ENCODE measurements around the gene CCNY.

DNA sequence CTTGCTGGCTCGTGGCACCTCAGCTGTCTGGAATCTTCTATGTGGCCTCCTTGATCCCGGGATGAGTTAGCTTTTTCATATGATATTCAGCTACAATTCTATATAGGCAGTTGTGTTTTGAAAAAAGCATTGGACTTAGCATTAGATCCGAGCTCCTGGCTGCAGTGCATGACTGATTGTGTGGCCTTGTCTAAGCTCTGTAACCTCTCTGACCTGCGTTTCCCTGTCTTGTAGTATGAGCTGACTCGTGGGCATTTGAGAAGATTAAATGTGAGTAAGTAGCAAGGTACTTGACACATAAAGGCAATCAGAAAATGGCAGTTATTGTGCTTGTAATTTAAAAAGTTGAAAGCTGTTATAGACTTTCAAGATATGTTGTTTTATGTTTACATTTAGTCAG lies 85.9 kb downstream of the CCNY start:
- TF ChIP-seq, protein P1, sequence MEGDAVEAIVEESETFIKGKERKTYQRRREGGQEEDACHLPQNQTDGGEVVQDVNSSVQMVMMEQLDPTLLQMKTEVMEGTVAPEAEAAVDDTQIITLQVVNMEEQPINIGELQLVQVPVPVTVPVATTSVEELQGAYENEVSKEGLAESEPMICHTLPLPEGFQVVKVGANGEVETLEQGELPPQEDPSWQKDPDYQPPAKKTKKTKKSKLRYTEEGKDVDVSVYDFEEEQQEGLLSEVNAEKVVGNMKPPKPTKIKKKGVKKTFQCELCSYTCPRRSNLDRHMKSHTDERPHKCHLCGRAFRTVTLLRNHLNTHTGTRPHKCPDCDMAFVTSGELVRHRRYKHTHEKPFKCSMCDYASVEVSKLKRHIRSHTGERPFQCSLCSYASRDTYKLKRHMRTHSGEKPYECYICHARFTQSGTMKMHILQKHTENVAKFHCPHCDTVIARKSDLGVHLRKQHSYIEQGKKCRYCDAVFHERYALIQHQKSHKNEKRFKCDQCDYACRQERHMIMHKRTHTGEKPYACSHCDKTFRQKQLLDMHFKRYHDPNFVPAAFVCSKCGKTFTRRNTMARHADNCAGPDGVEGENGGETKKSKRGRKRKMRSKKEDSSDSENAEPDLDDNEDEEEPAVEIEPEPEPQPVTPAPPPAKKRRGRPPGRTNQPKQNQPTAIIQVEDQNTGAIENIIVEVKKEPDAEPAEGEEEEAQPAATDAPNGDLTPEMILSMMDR (conservative IDR thresholded peaks at IDR 0.05; ENCODE audit: low read depth, low read length): no peak
- TF ChIP-seq RFX5 (IDR thresholded peaks at IDR 0.05; ENCODE audit: low read depth, low read length): no peak
- TF ChIP-seq, protein P2, sequence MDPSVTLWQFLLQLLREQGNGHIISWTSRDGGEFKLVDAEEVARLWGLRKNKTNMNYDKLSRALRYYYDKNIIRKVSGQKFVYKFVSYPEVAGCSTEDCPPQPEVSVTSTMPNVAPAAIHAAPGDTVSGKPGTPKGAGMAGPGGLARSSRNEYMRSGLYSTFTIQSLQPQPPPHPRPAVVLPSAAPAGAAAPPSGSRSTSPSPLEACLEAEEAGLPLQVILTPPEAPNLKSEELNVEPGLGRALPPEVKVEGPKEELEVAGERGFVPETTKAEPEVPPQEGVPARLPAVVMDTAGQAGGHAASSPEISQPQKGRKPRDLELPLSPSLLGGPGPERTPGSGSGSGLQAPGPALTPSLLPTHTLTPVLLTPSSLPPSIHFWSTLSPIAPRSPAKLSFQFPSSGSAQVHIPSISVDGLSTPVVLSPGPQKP (IDR thresholded peaks at IDR 0.05; ENCODE audit: borderline replicate concordance, low read depth, low read length): no peak
- no peak for TF ChIP-seq SMC3 (IDR thresholded peaks at IDR 0.05; ENCODE audit: low read depth, low read length)
- TF ChIP-seq RAD21 (IDR thresholded peaks at IDR 0.05; ENCODE audit: low read length): no peak
- TF ChIP-seq POLR2A (IDR thresholded peaks at IDR 0.05; ENCODE audit: low read depth, low read length): no peak
- TF ChIP-seq, protein P3, sequence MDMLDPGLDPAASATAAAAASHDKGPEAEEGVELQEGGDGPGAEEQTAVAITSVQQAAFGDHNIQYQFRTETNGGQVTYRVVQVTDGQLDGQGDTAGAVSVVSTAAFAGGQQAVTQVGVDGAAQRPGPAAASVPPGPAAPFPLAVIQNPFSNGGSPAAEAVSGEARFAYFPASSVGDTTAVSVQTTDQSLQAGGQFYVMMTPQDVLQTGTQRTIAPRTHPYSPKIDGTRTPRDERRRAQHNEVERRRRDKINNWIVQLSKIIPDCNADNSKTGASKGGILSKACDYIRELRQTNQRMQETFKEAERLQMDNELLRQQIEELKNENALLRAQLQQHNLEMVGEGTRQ (IDR thresholded peaks at IDR 0.05; ENCODE audit: low read depth, low read length): no peak
- TF ChIP-seq MXI1 (IDR thresholded peaks at IDR 0.05; ENCODE audit: borderline replicate concordance, low read depth, low read length): no peak
- TF ChIP-seq CHD1 (IDR thresholded peaks at IDR 0.05; ENCODE audit: low read depth, low read length): no peak
- TF ChIP-seq BHLHE40 (IDR thresholded peaks at IDR 0.05; ENCODE audit: low read depth, low read length): no peak
